Type B pancreatic cell (in vitro differentiated cells): ENCODE data around the gene KLHDC7A. TPM values are rescaled to one million over a fixed set of nuclear protein-coding genes. Genes with fewer than 3 reads are reported as not detected.

ENCODE experiments used
- DNase-seq: peaks from one replicate; pipeline ENCODE4 v3.0.0; 2021; ENCODE audit warnings: mixed read lengths; ENCODE audit not compliant: unreplicated experiment; ENCODE audit errors: extremely low spot score
- H3K27ac Mint-ChIP-seq: 2 replicates; pipeline ENCODE4 v1.8.0; 2021; ENCODE audit warnings: mild to moderate bottlenecking, mixed read lengths
- H3K27me3 Mint-ChIP-seq: 2 replicates; pipeline ENCODE4 v1.8.0; 2021; ENCODE audit warnings: mixed read lengths
- H3K36me3 Mint-ChIP-seq: 2 replicates; pipeline ENCODE4 v1.8.0; 2021; ENCODE audit warnings: mixed read lengths
- H3K4me1 Mint-ChIP-seq: one replicate; pipeline ENCODE4 v1.8.0; 2021; ENCODE audit warnings: mixed read lengths; ENCODE audit not compliant: unreplicated experiment
- H3K4me3 Mint-ChIP-seq: 2 replicates; pipeline ENCODE4 v1.8.0; 2021; ENCODE audit warnings: mild to moderate bottlenecking, mixed read lengths
- H3K9me3 Mint-ChIP-seq: 2 replicates; pipeline ENCODE4 v1.8.0; 2021; ENCODE audit warnings: mixed read lengths
- total RNA-seq: library from RNA; stranded (reverse); gene quantifications from 2 replicates; pipeline ENCODE4 v1.2.1, GENCODE V29; 2021; ENCODE audit warnings: low replicate concordance
- TF ChIP-seq, protein P1 (sequence below): fragments of 200-600 bp; sonication (generic); conservative IDR thresholded peaks from 2 replicates; pipeline ENCODE4 v1.5.0; 2021; ENCODE audit warnings: antibody characterized with exemption, mild to moderate bottlenecking

Gene KLHDC7A
- total RNA-seq, 1 donor from 2014 or later = 0.94 TPM

DNA sequence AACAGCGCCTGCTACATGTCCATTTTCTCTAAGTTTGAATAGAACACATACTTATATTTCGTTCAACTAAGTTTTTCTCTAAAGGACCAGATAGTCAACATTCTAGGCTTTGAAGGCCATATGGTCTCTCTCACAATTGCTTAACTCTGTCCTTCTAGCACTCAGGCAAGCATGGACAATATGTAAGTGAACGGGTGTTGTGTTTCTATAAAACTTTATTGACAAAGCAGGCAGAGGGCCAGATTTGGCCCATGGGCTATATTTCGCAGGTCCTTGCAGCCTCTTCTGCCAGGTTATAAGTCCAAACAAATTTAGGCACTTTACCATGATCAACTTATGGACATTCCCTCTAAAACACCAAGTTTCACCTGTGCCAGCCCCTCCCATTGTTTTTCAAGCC lies 21.1 kb downstream of the KLHDC7A start:
- no peaks in the 10 kb centered on the region for H3K36me3 Mint-ChIP-seq
- H3K4me1 Mint-ChIP-seq = no peaks in the 10 kb centered on the region
- no peaks in the 10 kb centered on the region for H3K9me3 Mint-ChIP-seq
- TF ChIP-seq, protein P1, sequence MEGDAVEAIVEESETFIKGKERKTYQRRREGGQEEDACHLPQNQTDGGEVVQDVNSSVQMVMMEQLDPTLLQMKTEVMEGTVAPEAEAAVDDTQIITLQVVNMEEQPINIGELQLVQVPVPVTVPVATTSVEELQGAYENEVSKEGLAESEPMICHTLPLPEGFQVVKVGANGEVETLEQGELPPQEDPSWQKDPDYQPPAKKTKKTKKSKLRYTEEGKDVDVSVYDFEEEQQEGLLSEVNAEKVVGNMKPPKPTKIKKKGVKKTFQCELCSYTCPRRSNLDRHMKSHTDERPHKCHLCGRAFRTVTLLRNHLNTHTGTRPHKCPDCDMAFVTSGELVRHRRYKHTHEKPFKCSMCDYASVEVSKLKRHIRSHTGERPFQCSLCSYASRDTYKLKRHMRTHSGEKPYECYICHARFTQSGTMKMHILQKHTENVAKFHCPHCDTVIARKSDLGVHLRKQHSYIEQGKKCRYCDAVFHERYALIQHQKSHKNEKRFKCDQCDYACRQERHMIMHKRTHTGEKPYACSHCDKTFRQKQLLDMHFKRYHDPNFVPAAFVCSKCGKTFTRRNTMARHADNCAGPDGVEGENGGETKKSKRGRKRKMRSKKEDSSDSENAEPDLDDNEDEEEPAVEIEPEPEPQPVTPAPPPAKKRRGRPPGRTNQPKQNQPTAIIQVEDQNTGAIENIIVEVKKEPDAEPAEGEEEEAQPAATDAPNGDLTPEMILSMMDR = no peak
- H3K27me3 Mint-ChIP-seq = peaks cover 11% of the 10 kb centered on the region
- H3K27ac Mint-ChIP-seq = no peak overlapping the region
- no peak for DNase-seq
- no peak overlapping the region for H3K4me3 Mint-ChIP-seq

DNA sequence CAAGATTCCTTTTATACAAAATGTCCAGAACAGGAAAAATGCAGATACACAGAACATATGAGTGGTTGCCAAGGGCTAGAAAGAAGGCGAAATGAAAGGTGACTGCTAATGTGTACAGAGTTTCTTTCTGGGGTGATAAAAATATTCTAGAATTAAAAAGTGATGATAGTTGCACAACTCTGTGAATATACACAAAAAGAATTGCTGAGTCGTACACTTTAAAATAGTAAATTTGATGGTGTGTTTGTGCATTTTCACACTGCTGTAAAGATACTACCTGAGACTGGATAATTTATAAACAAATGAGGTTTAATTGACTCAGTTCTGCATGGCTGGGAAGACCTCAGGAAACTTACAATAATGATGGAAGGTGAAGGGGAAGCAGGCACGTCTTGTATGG lies 23.9 kb downstream of the KLHDC7A start:
- no peaks in the 10 kb centered on the region for H3K36me3 Mint-ChIP-seq
- TF ChIP-seq, protein P1 = no peak
- H3K9me3 Mint-ChIP-seq = no peaks in the 10 kb centered on the region
- no peak for DNase-seq
- no peak overlapping the region for H3K4me3 Mint-ChIP-seq
- no peak overlapping the region for H3K27ac Mint-ChIP-seq
- H3K4me1 Mint-ChIP-seq = no peaks in the 10 kb centered on the region
- peaks cover 12% of the 10 kb centered on the region for H3K27me3 Mint-ChIP-seq

DNA sequence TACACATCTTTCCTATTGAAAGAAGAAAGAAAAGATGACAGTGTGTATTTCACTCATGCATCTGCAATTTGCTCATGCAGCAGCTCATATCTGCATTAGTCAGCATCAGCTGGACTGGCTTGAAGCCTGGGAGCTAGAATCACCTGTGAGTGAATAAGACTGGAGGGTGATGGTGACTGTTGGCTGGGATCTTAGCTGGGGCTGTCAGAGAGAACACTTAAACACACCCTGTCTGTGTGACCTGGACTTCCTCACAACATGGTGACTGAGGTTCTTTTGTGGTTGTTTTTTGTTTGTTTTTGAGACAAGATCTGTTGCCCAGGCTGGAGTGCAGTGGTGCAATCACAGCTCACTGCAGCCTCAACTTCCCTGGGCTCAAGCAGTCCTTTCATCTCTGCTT lies 24.9 kb downstream of the KLHDC7A start:
- Mint-ChIP-seq H3K36me3 (no peaks in the 10 kb centered on the region), H3K9me3 (no peaks in the 10 kb centered on the region), H3K4me3 (no peak overlapping the region), H3K4me1 (no peaks in the 10 kb centered on the region), H3K27me3 (peaks cover 7% of the 10 kb centered on the region), H3K27ac (no peak overlapping the region)
- DNase-seq = no peak
- TF ChIP-seq, protein P1 = no peak

DNA sequence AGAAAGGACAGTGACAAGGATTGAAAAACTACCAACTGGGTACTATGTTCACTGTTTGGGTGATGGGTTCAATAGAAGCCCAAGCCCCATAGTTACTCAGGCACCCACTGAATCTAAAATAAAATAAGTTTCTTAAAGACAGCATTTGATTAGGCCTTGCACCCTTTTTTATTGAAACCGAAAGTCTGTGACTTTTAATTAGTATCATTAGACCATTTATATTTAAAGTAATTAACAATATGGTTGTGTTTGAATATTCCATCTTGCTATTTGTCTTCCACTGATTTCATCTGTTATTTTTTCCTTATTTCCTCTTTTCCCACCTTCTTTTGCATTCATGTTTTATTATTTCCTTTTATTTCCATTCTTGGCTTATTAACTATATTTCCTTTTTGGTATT lies 27.4 kb downstream of the KLHDC7A start:
- TF ChIP-seq, protein P1 = no peak
- H3K27me3 Mint-ChIP-seq = peaks cover 21% of the 10 kb centered on the region
- H3K9me3 Mint-ChIP-seq = no peaks in the 10 kb centered on the region
- H3K27ac Mint-ChIP-seq = no peak overlapping the region
- no peak for DNase-seq
- no peaks in the 10 kb centered on the region for H3K4me1 Mint-ChIP-seq
- no peaks in the 10 kb centered on the region for H3K36me3 Mint-ChIP-seq
- no peak overlapping the region for H3K4me3 Mint-ChIP-seq

DNA sequence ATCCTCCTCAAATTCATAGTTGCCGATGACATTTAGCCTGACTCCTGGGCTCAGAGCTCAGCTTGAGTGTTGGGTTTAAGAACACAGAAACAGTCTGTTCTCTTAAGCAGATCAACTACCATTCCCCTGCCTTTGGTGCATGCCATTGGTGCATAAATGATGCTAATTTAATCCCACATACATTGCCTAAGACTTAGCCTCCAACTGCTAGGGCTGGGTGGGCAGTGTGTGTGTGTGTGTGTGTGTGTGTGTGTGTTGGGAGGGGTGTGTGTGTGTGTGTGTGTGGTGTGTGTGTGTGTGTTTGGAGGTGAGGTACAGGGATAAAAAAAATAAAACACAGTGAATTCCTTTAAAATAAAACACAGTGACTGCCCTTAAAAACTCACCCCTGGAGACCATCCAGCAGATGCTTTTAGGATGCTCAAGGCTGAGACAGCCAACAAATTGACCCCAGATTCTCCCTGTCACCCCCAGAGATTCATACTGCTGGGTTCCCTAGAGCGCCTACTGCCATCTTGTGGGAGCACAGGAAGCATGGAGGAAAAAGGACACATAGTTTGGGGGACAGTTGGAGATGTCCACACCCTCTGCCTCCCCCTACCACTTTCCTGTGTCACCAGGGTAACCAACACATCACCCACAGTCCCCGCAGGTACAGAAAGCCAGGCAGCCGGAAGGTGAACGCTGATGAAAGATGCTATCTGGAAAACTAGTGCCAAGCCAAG lies 30.6 kb downstream of the KLHDC7A start:
- Mint-ChIP-seq H3K4me1 (no peaks in the 10 kb centered on the region), H3K36me3 (no peaks in the 10 kb centered on the region), H3K27ac (no peak overlapping the region), H3K4me3 (no peak overlapping the region), H3K9me3 (peaks cover 8% of the 10 kb centered on the region), H3K27me3 (peaks cover 20% of the 10 kb centered on the region)
- no peak for DNase-seq
- TF ChIP-seq, protein P1 = peak; percentile 18

DNA sequence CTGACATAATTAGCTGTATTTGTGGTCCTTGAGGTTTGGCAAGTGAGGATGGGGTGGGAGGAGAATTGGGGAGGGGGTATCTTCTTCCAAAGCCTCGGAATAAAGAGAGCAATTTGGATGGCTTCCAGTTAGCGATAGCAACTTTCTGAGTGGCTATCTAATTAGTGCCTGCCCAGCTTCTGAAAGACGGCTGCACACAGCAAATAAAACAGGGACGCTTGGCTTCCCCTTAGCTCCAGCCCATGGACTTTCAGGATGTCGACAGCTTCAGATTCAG lies 31.1 kb downstream of the KLHDC7A start:
- H3K36me3 Mint-ChIP-seq = no peaks in the 10 kb centered on the region
- H3K4me3 Mint-ChIP-seq = no peak overlapping the region
- no peak for DNase-seq
- peaks cover 20% of the 10 kb centered on the region for H3K27me3 Mint-ChIP-seq
- H3K4me1 Mint-ChIP-seq = no peaks in the 10 kb centered on the region
- peaks cover 8% of the 10 kb centered on the region for H3K9me3 Mint-ChIP-seq
- TF ChIP-seq, protein P1 = no peak
- no peak overlapping the region for H3K27ac Mint-ChIP-seq
